K562 (cell line): ENCODE data around the gene SUPT3H. TPM values are rescaled to one million over a fixed set of nuclear protein-coding genes. Genes with fewer than 3 reads are reported as not detected.
A peak's percentile ranks its signal among the peaks of the same experiment; 100 is the strongest.

Experiments used
- BRCA1 ChIP-seq, 2 experiments: fragments of 450-650 bp in 1 of 2; sonication (generic) in 1 of 2; formaldehyde crosslinking in 1 of 2; IDR thresholded peaks; 2 replicates each; pipeline versions ENCODE4 v1.5.0 to v1.6.1; 2017 to 2020; ENCODE audit warnings: mild to moderate bottlenecking in 1 of 2, missing genetic modification reagents in 1 of 2
- CEBPZ ChIP-seq: fragments of 150-350 bp; IDR thresholded peaks from 2 replicates; pipeline ENCODE4 v1.6.1; 2014; ENCODE audit warnings: low read depth, mild to moderate bottlenecking, low read length, borderline replicate concordance
- GABPB1 ChIP-seq: sonication (generic); formaldehyde crosslinking; IDR thresholded peaks from 2 replicates; pipeline ENCODE4 v1.8.0; 2022; ENCODE audit warnings: mild to moderate bottlenecking, missing genetic modification reagents
- SRSF7 ChIP-seq: fragments of 200-400 bp; formaldehyde crosslinking; optimal IDR thresholded peaks from 2 replicates; pipeline ENCODE3; 2017; ENCODE audit warnings: mild to moderate bottlenecking, low read depth, low read length
- ZNF41 ChIP-seq: fragments of 250-450 bp; sonication (Bioruptor Pico); conservative IDR thresholded peaks from 2 replicates; pipeline ENCODE4 v1.4.0; 2020; ENCODE audit warnings: mild to moderate bottlenecking
- ZNF740 ChIP-seq, 3 experiments: fragments of 200-800 bp in 1 of 3; sonication (Bioruptor generic) in 1 of 3; sonication (generic) in 1 of 3; formaldehyde crosslinking in 1 of 3; IDR thresholded peaks; 2 replicates each; pipeline versions ENCODE4 v1.6.1 to v1.8.0; 2016 to 2022; ENCODE audit warnings: mild to moderate bottlenecking in 2 of 3, missing compliant biosample characterization in 2 of 3, missing genetic modification characterization in 2 of 3, missing genetic modification reagents in 1 of 3
- polyA plus RNA-seq, 8 experiments: library from polyadenylated mRNA; depleted of rRNA in 4 of 8; stranded (reverse) in 5 of 8; unstranded in 3 of 8; fragments of >200 nt; fragmentation: Nextera tagmentation in 2 of 8; fragmentation: Illumina TruSeq in 1 of 8; extraction: Ambion mirVana in 2 of 8; extraction: Trizol in 1 of 8; gene quantifications; 2 replicates each; pipeline versions ENCODE4 v1.2.1 to v1.2.3, GENCODE V29; 2011 to 2014; ENCODE audit warnings: inconsistent platforms in 1 of 8, missing spikeins in 1 of 8
- total RNA-seq, 7 experiments: library from RNA; depleted of rRNA in 6 of 7; stranded (reverse); fragments of >200 nt in 6 of 7; fragmentation: Illumina TruSeq in 2 of 7; extraction: Trizol in 2 of 7; gene quantifications; 2 replicates each; pipeline versions ENCODE4 v1.2.1 to v1.2.3, GENCODE V29; 2011 to 2021; ENCODE audit warnings: low replicate concordance in 1 of 7
- TF ChIP-seq, protein P1 (sequence below): conservative IDR thresholded peaks from 2 replicates; pipeline ENCODE4 v1.6.1; 2011; ENCODE audit warnings: low read depth, mild to moderate bottlenecking, low read length; ENCODE audit not compliant: control insufficient read depth

Gene SUPT3H
- total and polyA plus RNA-seq, 9 of the 15 experiments (the other 6 are each of a cell fraction or from before 2014, with no cell fraction given) = 7.2 to 16.3 (median 11.9) TPM

DNA sequence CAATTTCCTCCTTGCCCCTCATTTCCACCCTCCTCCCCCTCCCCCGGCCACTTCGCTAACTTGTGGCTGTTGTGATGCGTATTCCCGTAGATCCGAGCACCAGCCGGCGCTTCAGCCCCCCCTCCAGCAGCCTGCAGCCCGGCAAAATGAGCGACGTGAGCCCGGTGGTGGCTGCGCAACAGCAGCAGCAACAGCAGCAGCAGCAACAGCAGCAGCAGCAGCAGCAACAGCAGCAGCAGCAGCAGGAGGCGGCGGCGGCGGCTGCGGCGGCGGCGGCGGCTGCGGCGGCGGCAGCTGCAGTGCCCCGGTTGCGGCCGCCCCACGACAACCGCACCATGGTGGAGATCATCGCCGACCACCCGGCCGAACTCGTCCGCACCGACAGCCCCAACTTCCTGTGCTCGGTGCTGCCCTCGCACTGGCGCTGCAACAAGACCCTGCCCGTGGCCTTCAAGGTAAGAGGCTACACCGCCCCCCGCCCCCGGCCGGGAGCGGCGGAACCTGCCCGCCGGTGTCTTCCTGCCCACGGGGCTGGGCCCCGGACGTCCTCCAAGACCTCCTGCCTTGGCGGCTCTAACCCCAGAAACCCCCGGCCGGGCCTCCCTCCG lies 44.9 kb upstream of the SUPT3H start (continued):
- peak; percentile 85 for TF ChIP-seq ZNF740 (CRISPR knock-in tag; IDR thresholded peaks at IDR 0.05)
- TF ChIP-seq ZNF740 (tag; IDR thresholded peaks at IDR 0.05) = no peak
- TF ChIP-seq, protein P1, sequence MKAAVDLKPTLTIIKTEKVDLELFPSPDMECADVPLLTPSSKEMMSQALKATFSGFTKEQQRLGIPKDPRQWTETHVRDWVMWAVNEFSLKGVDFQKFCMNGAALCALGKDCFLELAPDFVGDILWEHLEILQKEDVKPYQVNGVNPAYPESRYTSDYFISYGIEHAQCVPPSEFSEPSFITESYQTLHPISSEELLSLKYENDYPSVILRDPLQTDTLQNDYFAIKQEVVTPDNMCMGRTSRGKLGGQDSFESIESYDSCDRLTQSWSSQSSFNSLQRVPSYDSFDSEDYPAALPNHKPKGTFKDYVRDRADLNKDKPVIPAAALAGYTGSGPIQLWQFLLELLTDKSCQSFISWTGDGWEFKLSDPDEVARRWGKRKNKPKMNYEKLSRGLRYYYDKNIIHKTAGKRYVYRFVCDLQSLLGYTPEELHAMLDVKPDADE = no peak
- no peak for TF ChIP-seq ZNF41 (CRISPR knock-in tag)
- TF ChIP-seq BRCA1 (IDR thresholded peaks at IDR 0.05) = no peak
- no peak for TF ChIP-seq BRCA1 (CRISPR knock-in tag; IDR thresholded peaks at IDR 0.05)
- TF ChIP-seq GABPB1 = no peak
- TF ChIP-seq CEBPZ = no peak
- TF ChIP-seq SRSF7 = peak; percentile 10
